C4-2B (cell line): ENCODE results near the gene FAM131B.

Source experiments
- ZFX ChIP-seq: fragments of 450-650 bp; IDR thresholded peaks from 2 replicates; pipeline ENCODE4 v1.6.1; 2017
- TF ChIP-seq, protein P1 (sequence below): fragments of 450-650 bp; conservative IDR thresholded peaks from 2 replicates; pipeline ENCODE4 v1.5.1; 2017; ENCODE audit warnings: mild to moderate bottlenecking

DNA sequence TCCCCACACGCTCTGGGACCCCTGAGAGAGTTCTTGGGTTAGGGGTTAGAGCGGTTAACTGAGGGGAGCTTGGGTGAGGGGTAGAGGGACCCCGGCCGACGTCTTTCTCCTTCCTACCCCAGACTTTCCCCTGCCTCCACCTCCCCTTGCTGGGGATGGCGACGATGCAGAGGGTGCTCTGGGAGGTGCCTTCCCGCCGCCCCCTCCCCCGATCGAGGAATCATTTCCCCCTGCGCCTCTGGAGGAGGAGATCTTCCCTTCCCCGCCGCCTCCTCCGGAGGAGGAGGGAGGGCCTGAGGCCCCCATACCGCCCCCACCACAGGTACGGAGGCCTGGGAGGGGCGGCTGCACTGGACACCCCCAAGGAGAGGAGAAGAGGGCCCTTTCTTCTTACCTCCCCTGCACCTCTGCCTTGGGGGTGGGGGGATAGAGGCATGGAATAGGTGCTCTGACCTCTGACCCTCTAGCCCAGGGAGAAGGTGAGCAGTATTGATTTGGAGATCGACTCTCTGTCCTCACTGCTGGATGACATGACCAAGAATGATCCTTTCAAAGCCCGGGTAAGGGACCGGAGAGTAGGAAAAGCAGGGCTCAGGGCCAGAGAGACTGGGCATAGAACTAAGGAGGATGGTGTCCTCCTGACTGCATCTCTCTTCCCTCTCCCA is 19.7 kb upstream of the FAM131B start:
- TF ChIP-seq, protein P1, sequence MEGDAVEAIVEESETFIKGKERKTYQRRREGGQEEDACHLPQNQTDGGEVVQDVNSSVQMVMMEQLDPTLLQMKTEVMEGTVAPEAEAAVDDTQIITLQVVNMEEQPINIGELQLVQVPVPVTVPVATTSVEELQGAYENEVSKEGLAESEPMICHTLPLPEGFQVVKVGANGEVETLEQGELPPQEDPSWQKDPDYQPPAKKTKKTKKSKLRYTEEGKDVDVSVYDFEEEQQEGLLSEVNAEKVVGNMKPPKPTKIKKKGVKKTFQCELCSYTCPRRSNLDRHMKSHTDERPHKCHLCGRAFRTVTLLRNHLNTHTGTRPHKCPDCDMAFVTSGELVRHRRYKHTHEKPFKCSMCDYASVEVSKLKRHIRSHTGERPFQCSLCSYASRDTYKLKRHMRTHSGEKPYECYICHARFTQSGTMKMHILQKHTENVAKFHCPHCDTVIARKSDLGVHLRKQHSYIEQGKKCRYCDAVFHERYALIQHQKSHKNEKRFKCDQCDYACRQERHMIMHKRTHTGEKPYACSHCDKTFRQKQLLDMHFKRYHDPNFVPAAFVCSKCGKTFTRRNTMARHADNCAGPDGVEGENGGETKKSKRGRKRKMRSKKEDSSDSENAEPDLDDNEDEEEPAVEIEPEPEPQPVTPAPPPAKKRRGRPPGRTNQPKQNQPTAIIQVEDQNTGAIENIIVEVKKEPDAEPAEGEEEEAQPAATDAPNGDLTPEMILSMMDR = no peak
- TF ChIP-seq ZFX = no peak
